GM12878 (cell line): Measurements from ENCODE around the gene PCP2. TPM values are rescaled to one million over a fixed set of nuclear protein-coding genes. Genes with fewer than 3 reads are reported as not detected.

Experiments used
- CBFB ChIP-seq: IDR thresholded peaks from 2 replicates; pipeline ENCODE4 v1.6.1; 2016; ENCODE audit warnings: antibody characterized with exemption, low read depth
- JUND ChIP-seq: IDR thresholded peaks from 2 replicates; pipeline ENCODE4 v1.6.1; 2012; ENCODE audit warnings: low read depth, mild to moderate bottlenecking, low read length, improper control_type of control experiment, moderate library complexity
- MEF2B ChIP-seq: fragments of 450-650 bp; IDR thresholded peaks from 2 replicates; pipeline ENCODE4 v1.6.1; 2018; ENCODE audit warnings: mild to moderate bottlenecking, moderate library complexity; ENCODE audit not compliant: partially characterized antibody, poor library complexity, severe bottlenecking
- MXI1 ChIP-seq: fragments of 150-350 bp; IDR thresholded peaks from 2 replicates; pipeline ENCODE4 v1.6.1; 2011; ENCODE audit warnings: low read depth, mild to moderate bottlenecking, inconsistent platforms, low read length, improper control_type of control experiment
- PRDM15 ChIP-seq: fragments of 450-650 bp; formaldehyde crosslinking; IDR thresholded peaks from 2 replicates; pipeline ENCODE4 v1.4.0; 2020; ENCODE audit warnings: mild to moderate bottlenecking, moderate library complexity
- RAD21 ChIP-seq: IDR thresholded peaks from 2 replicates; pipeline ENCODE4 v1.6.1; 2011; ENCODE audit warnings: mild to moderate bottlenecking, low read depth, low read length, moderate library complexity; ENCODE audit not compliant: insufficient read depth
- RAD51 ChIP-seq: fragments of 450-650 bp; IDR thresholded peaks from 2 replicates; pipeline ENCODE4 v1.6.1; 2016; ENCODE audit warnings: moderate library complexity, mild to moderate bottlenecking, inconsistent platforms
- RB1 ChIP-seq: fragments of 450-650 bp; formaldehyde crosslinking; IDR thresholded peaks from 2 replicates; pipeline ENCODE4 v1.6.1; 2017; ENCODE audit warnings: mild to moderate bottlenecking, borderline replicate concordance
- SREBF2 ChIP-seq: IDR thresholded peaks from 2 replicates; pipeline ENCODE4 v1.6.1; 2012; ENCODE audit warnings: mild to moderate bottlenecking, low read length
- TCF12 ChIP-seq: IDR thresholded peaks from 2 replicates; pipeline ENCODE4 v1.6.1; 2011; ENCODE audit warnings: low read depth, mild to moderate bottlenecking, low read length
- YBX1 ChIP-seq: fragments of 450-650 bp; IDR thresholded peaks from 2 replicates; pipeline ENCODE4 v1.6.1; 2016; ENCODE audit warnings: antibody characterized with exemption
- ZBTB40 ChIP-seq: fragments of 450-650 bp; IDR thresholded peaks from 2 replicates; pipeline ENCODE4 v1.6.1; 2016; ENCODE audit warnings: mild to moderate bottlenecking, moderate library complexity, borderline replicate concordance
- ZNF592 ChIP-seq: fragments of 450-650 bp; IDR thresholded peaks from 2 replicates; pipeline ENCODE4 v1.6.1; 2017; ENCODE audit warnings: mild to moderate bottlenecking, moderate library complexity
- polyA plus RNA-seq, 11 experiments: library from polyadenylated mRNA; depleted of rRNA in 4 of 11; unstranded in 6 of 11; stranded (reverse) in 5 of 11; fragments of >200 nt; fragmentation: Nextera tagmentation in 4 of 11; fragmentation: Illumina TruSeq in 1 of 11; extraction: Ambion mirVana in 4 of 11; extraction: Trizol in 1 of 11; gene quantifications; 1 replicate in 1 of 11; 2 replicates in 10 of 11; pipeline versions ENCODE4 v1.2.1 to v1.2.3, GENCODE V29; 2011 to 2016; ENCODE audit warnings: inconsistent platforms in 2 of 11, missing spikeins in 2 of 11, low read depth in 1 of 11
- total RNA-seq, 4 experiments: library from RNA; depleted of rRNA in 3 of 4; stranded (reverse); fragments of >200 nt in 3 of 4; fragmentation: Illumina TruSeq in 1 of 4; extraction: Trizol in 1 of 4; gene quantifications; 2 replicates each; pipeline versions ENCODE4 v1.2.1 to v1.2.3, GENCODE V29; 2013 to 2021
- TF ChIP-seq, protein P1 (sequence below): IDR thresholded peaks from 2 replicates; pipeline ENCODE4 v1.6.1; 2012; ENCODE audit warnings: low read length, inconsistent platforms
- TF ChIP-seq, protein P2 (sequence below): IDR thresholded peaks from 2 replicates; pipeline ENCODE4 v1.6.1; 2012; ENCODE audit warnings: low read depth, low read length, improper control_type of control experiment

PCP2 gene
- total and polyA plus RNA-seq, 10 of the 15 experiments (the other 5 are each of a cell fraction or from before 2014, with no cell fraction given) = 0.10 to 0.62 (median 0.31) TPM; not detected in 5

DNA sequence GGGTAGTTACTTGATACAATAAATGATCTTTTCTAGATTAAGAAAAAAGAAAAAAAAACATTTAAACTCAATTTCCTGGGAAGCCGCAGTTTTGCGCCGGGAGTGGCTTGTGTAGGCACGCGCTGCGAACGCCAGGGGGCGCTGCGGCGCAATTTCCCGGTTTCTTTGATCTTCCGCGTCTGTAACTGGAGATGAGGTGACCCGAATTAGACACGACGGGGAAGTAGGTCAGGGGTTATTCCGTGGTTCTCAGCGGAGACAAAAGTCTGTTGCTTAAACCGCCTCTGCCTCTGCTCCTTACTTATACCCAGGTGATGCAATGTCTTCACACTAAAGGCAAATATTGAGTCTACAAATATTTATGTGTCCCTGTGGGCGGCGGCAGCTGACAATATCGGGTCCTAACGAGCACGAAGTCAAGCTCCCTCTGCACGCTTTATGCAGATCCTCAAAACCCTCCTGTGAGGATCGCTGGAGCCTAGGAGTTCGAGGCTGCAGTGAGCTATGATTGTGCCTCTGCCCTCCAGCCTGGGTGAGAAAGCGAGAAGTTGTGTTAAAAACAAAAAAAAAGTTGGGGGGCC is 18.6 kb upstream of the PCP2 start (continued):
- TF ChIP-seq, protein P1, sequence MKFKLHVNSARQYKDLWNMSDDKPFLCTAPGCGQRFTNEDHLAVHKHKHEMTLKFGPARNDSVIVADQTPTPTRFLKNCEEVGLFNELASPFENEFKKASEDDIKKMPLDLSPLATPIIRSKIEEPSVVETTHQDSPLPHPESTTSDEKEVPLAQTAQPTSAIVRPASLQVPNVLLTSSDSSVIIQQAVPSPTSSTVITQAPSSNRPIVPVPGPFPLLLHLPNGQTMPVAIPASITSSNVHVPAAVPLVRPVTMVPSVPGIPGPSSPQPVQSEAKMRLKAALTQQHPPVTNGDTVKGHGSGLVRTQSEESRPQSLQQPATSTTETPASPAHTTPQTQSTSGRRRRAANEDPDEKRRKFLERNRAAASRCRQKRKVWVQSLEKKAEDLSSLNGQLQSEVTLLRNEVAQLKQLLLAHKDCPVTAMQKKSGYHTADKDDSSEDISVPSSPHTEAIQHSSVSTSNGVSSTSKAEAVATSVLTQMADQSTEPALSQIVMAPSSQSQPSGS = 0 out of 2 replicates have a peak, but pooled peaks have one; percentile 11
- no peak for TF ChIP-seq TCF12
- TF ChIP-seq RAD21 = peak; percentile 60
- TF ChIP-seq ZNF592 = 0 out of 2 replicates have a peak, but pooled peaks have one; percentile 4
- no peak for TF ChIP-seq JUND
- 0 out of 2 replicates have a peak, but pooled peaks have one; percentile 10 for TF ChIP-seq MXI1
- peak; percentile 65 for TF ChIP-seq MEF2B
- TF ChIP-seq RAD51 = no peak
- no peak for TF ChIP-seq ZBTB40
- TF ChIP-seq SREBF2 = no peak
- TF ChIP-seq RB1 = 0 out of 2 replicates have a peak, but pooled peaks have one; percentile 45
- no peak for TF ChIP-seq PRDM15 (CRISPR knock-in tag)
- TF ChIP-seq, protein P2, sequence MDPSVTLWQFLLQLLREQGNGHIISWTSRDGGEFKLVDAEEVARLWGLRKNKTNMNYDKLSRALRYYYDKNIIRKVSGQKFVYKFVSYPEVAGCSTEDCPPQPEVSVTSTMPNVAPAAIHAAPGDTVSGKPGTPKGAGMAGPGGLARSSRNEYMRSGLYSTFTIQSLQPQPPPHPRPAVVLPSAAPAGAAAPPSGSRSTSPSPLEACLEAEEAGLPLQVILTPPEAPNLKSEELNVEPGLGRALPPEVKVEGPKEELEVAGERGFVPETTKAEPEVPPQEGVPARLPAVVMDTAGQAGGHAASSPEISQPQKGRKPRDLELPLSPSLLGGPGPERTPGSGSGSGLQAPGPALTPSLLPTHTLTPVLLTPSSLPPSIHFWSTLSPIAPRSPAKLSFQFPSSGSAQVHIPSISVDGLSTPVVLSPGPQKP = no peak
- TF ChIP-seq CBFB = no peak
- no peak for TF ChIP-seq YBX1
